K562 (cell line): ENCODE measurements around the gene SGMS1. TPM values are rescaled to one million over a fixed set of nuclear protein-coding genes. Genes with fewer than 3 reads are reported as not detected.

Experiments used
- ATF4 ChIP-seq: fragments of 450-650 bp; formaldehyde crosslinking; IDR thresholded peaks from 2 replicates; pipeline ENCODE4 v1.4.0; 2022; ENCODE audit warnings: mild to moderate bottlenecking, moderate library complexity
- KDM1A ChIP-seq, 2 experiments: fragments of 450-650 bp; IDR thresholded peaks; 2 replicates each; pipeline ENCODE4 v1.6.1; 2016; ENCODE audit warnings: mild to moderate bottlenecking in 2 of 2
- MAFF ChIP-seq: IDR thresholded peaks from 2 replicates; pipeline ENCODE4 v1.6.1; 2012; ENCODE audit warnings: low read length, improper control_type of control experiment
- RAD21 ChIP-seq, 2 experiments: fragments of 250-450 bp in 1 of 2; fragments of 450-650 bp in 1 of 2; sonication (Bioruptor Pico) in 1 of 2; formaldehyde crosslinking in 1 of 2; IDR thresholded peaks in 1 of 2; conservative IDR thresholded peaks in 1 of 2; 2 replicates each; pipeline versions ENCODE4 v1.4.0 to v1.8.0; 2020 to 2022; ENCODE audit warnings: mild to moderate bottlenecking in 2 of 2, moderate library complexity in 1 of 2
- SMAD1 ChIP-seq: fragments of 150-350 bp; IDR thresholded peaks from 2 replicates; pipeline ENCODE4 v1.6.1; 2014; ENCODE audit warnings: low read length, low read depth; ENCODE audit not compliant: partially characterized antibody
- TCF15 ChIP-seq: fragments of 250-450 bp; sonication (Bioruptor Pico); IDR thresholded peaks from 2 replicates; pipeline ENCODE4 v1.8.0; 2022; ENCODE audit warnings: moderate library complexity, mild to moderate bottlenecking, inconsistent platforms
- TCF3 ChIP-seq: sonication (generic); formaldehyde crosslinking; IDR thresholded peaks from 2 replicates; pipeline ENCODE4 v1.4.0; 2020; ENCODE audit warnings: mild to moderate bottlenecking, missing genetic modification reagents
- WHSC1 ChIP-seq: IDR thresholded peaks from one replicate; pipeline ENCODE4 v1.6.1; 2012; ENCODE audit warnings: low read length, control low read depth, inconsistent platforms
- ZBTB7A ChIP-seq: IDR thresholded peaks from 2 replicates; pipeline ENCODE4 v1.6.1; 2011; ENCODE audit warnings: low read depth, mild to moderate bottlenecking, low read length, moderate library complexity, borderline replicate concordance; ENCODE audit not compliant: control insufficient read depth
- ZNF175 ChIP-seq: fragments of 200-800 bp; sonication (Bioruptor generic); IDR thresholded peaks from 2 replicates; pipeline ENCODE4 v1.6.1; 2016; ENCODE audit warnings: low read depth, mild to moderate bottlenecking, missing genetic modification characterization, missing compliant biosample characterization
- ZNF668 ChIP-seq: fragments of 250-450 bp; sonication (Bioruptor Pico); IDR thresholded peaks from 2 replicates; pipeline ENCODE4 v1.8.0; 2022; ENCODE audit warnings: mild to moderate bottlenecking, inconsistent platforms
- ZNF778 ChIP-seq: fragments of 450-650 bp; formaldehyde crosslinking; IDR thresholded peaks from 2 replicates; pipeline ENCODE4 v1.4.0; 2020; ENCODE audit warnings: mild to moderate bottlenecking, moderate library complexity
- polyA plus RNA-seq, 8 experiments: library from polyadenylated mRNA; depleted of rRNA in 4 of 8; stranded (reverse) in 5 of 8; unstranded in 3 of 8; fragments of >200 nt; fragmentation: Nextera tagmentation in 2 of 8; fragmentation: Illumina TruSeq in 1 of 8; extraction: Ambion mirVana in 2 of 8; extraction: Trizol in 1 of 8; gene quantifications; 2 replicates each; pipeline versions ENCODE4 v1.2.1 to v1.2.3, GENCODE V29; 2011 to 2014; ENCODE audit warnings: inconsistent platforms in 1 of 8, missing spikeins in 1 of 8
- total RNA-seq, 7 experiments: library from RNA; depleted of rRNA in 6 of 7; stranded (reverse); fragments of >200 nt in 6 of 7; fragmentation: Illumina TruSeq in 2 of 7; extraction: Trizol in 2 of 7; gene quantifications; 2 replicates each; pipeline versions ENCODE4 v1.2.1 to v1.2.3, GENCODE V29; 2011 to 2021; ENCODE audit warnings: low replicate concordance in 1 of 7
- TF ChIP-seq, protein P1 (sequence below): fragments of 250-450 bp; sonication (Bioruptor Pico); IDR thresholded peaks from 2 replicates; pipeline ENCODE4 v1.4.0; 2020; ENCODE audit warnings: borderline replicate concordance
- TF ChIP-seq, protein P2 (sequence below): sonication (generic); formaldehyde crosslinking; IDR thresholded peaks from 2 replicates; pipeline ENCODE4 v1.8.0; 2023; ENCODE audit warnings: missing genetic modification reagents, mild to moderate bottlenecking, borderline replicate concordance
- TF ChIP-seq, protein P3 (sequence below): IDR thresholded peaks from 2 replicates; pipeline ENCODE4 v1.6.1; 2012; ENCODE audit warnings: low read depth, low read length, improper control_type of control experiment, borderline replicate concordance

Gene SGMS1
- total and polyA plus RNA-seq, 9 of the 15 experiments (the other 6 are each of a cell fraction or from before 2014, with no cell fraction given) = 22.6 to 232 (median 82.2) TPM

DNA sequence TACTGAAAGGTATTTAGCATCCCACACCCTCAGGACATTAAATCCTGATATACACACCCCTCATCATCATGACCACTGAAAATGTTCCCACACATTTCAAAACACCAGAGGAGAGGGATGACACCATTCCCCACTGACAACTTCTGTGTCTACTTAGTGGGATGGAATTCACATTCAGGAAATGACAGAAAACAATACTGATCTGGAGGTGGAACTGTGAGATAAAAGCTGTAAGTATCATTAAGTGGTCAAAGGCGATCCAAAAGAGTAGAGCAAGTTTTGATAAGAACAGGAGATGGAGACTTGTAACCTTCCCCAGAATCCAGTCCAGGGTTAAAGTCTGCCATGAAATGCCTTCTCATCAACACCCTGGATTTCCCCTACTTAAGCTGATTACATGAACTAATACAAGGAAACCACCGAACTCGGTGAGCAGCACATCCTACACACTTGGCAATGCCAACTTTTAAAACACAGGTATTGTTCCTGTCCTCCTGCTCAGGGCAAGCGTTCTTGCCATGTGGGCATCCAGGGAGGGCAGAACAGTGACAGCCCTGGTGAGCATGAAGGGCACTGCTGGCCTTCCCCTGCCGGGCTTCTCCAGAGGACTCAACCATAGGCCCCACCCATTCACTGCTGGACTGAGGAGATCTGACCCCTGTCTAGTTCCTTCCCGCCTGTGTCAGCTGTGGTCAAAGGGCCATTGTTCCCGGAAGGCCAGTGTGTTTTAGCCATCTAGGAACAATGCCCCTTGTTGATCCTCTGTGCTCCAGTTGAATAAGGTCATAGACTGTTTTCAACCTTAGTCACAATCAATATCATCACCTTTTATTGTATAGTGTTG is 85.0 kb downstream of the SGMS1 start (continued):
- TF ChIP-seq, protein P1, sequence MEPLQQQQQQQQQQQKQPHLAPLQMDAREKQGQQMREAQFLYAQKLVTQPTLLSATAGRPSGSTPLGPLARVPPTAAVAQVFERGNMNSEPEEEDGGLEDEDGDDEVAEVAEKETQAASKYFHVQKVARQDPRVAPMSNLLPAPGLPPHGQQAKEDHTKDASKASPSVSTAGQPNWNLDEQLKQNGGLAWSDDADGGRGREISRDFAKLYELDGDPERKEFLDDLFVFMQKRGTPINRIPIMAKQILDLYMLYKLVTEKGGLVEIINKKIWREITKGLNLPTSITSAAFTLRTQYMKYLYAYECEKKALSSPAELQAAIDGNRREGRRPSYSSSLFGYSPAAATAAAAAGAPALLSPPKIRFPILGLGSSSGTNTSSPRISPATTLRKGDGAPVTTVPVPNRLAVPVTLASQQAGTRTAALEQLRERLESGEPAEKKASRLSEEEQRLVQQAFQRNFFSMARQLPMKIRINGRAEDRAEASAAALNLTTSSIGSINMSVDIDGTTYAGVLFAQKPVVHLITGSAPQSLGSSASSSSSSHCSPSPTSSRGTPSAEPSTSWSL = no peak
- TF ChIP-seq TCF3 (peak; percentile 3), ZNF778 (CRISPR knock-in tag) (no peak), ZNF668 (CRISPR knock-in tag) (no peak), RAD21 (CRISPR knock-in tag; conservative IDR thresholded peaks at IDR 0.05 in 1 of 2, IDR thresholded peaks at IDR 0.05 in 1 of 2) (0 out of 4 replicates have a peak, but pooled peaks of 1 of the 2 experiments have one; percentile 11), KDM1A (IDR thresholded peaks at IDR 0.05) (0 out of 4 replicates have a peak, but pooled peaks of 1 of the 2 experiments have one; percentile 24), SMAD1 (no peak), ATF4 (CRISPR knock-in tag) (0 out of 2 replicates have a peak, but pooled peaks have one; percentile 27), WHSC1 (no peak), MAFF (no peak), TCF15 (no peak), ZBTB7A (no peak), ZNF175 (CRISPR knock-in tag) (no peak)
- TF ChIP-seq, protein P2, sequence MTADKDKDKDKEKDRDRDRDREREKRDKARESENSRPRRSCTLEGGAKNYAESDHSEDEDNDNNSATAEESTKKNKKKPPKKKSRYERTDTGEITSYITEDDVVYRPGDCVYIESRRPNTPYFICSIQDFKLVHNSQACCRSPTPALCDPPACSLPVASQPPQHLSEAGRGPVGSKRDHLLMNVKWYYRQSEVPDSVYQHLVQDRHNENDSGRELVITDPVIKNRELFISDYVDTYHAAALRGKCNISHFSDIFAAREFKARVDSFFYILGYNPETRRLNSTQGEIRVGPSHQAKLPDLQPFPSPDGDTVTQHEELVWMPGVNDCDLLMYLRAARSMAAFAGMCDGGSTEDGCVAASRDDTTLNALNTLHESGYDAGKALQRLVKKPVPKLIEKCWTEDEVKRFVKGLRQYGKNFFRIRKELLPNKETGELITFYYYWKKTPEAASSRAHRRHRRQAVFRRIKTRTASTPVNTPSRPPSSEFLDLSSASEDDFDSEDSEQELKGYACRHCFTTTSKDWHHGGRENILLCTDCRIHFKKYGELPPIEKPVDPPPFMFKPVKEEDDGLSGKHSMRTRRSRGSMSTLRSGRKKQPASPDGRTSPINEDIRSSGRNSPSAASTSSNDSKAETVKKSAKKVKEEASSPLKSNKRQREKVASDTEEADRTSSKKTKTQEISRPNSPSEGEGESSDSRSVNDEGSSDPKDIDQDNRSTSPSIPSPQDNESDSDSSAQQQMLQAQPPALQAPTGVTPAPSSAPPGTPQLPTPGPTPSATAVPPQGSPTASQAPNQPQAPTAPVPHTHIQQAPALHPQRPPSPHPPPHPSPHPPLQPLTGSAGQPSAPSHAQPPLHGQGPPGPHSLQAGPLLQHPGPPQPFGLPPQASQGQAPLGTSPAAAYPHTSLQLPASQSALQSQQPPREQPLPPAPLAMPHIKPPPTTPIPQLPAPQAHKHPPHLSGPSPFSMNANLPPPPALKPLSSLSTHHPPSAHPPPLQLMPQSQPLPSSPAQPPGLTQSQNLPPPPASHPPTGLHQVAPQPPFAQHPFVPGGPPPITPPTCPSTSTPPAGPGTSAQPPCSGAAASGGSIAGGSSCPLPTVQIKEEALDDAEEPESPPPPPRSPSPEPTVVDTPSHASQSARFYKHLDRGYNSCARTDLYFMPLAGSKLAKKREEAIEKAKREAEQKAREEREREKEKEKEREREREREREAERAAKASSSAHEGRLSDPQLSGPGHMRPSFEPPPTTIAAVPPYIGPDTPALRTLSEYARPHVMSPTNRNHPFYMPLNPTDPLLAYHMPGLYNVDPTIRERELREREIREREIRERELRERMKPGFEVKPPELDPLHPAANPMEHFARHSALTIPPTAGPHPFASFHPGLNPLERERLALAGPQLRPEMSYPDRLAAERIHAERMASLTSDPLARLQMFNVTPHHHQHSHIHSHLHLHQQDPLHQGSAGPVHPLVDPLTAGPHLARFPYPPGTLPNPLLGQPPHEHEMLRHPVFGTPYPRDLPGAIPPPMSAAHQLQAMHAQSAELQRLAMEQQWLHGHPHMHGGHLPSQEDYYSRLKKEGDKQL (CRISPR knock-in tag) = no peak
- TF ChIP-seq, protein P3, sequence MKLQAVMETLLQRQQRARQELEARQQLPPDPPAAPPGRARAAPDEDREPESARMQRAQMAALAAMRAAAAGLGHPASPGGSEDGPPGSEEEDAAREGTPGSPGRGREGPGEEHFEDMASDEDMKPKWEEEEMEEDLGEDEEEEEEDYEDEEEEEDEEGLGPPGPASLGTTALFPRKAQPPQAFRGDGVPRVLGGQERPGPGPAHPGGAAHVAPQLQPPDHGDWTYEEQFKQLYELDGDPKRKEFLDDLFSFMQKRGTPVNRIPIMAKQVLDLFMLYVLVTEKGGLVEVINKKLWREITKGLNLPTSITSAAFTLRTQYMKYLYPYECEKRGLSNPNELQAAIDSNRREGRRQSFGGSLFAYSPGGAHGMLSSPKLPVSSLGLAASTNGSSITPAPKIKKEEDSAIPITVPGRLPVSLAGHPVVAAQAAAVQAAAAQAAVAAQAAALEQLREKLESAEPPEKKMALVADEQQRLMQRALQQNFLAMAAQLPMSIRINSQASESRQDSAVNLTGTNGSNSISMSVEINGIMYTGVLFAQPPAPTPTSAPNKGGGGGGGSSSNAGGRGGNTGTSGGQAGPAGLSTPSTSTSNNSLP = no peak
